Measurements from ENCODE around the gene ZNFX1. TPM values are rescaled to one million over a fixed set of nuclear protein-coding genes. Genes with fewer than 3 reads are reported as not detected.

ZNFX1 gene
- total and polyA plus RNA-seq, 9 of the 15 experiments (the other 6 are each of a cell fraction or from before 2014, with no cell fraction given), result 3.8 to 13.8 (median 10.3) TPM

- TF ChIP-seq U2AF1 (optimal IDR thresholded peaks at IDR 0.05; ENCODE audit: low read depth, low read length) (no peak), CREB1 (IDR thresholded peaks at IDR 0.05) (no peak), CREB1 (CRISPR knock-in tag; IDR thresholded peaks at IDR 0.05) (no peak)
Observed at GRCh38 chr20:49210101-49210756, 67.6 kb downstream of the ZNFX1 start (continued).

- intact Hi-C loops (cut with micrococcal nuclease) (no loop called here), in situ Hi-C loops (cut with MboI) (no loop called here)
- Histone ChIP-seq H3K4me3 (no peak overlapping the region), H3K9ac (ENCODE audit: insufficient read depth in 1 of 2, low read depth in 2 of 2, low read length in 2 of 2) (no peak overlapping the region), H3K79me2 (ENCODE audit: control insufficient read depth, insufficient read depth, low read length) (no peaks in the 10 kb centered on the region), H3K27ac (ENCODE audit: extremely low read depth, low read depth, low read length) (no peak overlapping the region), H3K36me3 (ENCODE audit: control insufficient read depth, insufficient read depth, low read length) (no peaks in the 10 kb centered on the region), H2AFZ (ENCODE audit: low read depth, low read length) (no peak overlapping the region), H4K20me1 (replicated peaks; ENCODE audit: control insufficient read depth, insufficient read depth, low read length) (no peaks in the 10 kb centered on the region), H3K27me3 (ENCODE audit: control insufficient read depth in 2 of 2, insufficient read depth in 2 of 2, low read length in 2 of 2) (no peaks in the 10 kb centered on the region), H3K9me1 (ENCODE audit: control insufficient read depth, insufficient read depth, low read length) (no peaks in the 10 kb centered on the region), H3K9me3 (replicated peaks; ENCODE audit: control insufficient read depth, insufficient read depth, low read depth, low read length) (peaks cover 5% of the 10 kb centered on the region), H3K4me1 (replicated peaks in 1 of 2; ENCODE audit: control insufficient read depth in 2 of 2, insufficient read depth in 2 of 2, low read length in 2 of 2) (no peaks in the 10 kb centered on the region; a peak in 1 of 5 replicates), H3K4me2 (ENCODE audit: insufficient read depth, low read length) (no peak overlapping the region)
- ChIA-PET CTCF (ENCODE audit: low intra/inter-chr PET ratio) (no interaction called here), POLR2A (no interaction called here)
- no peak for FAIRE-seq
- ATAC-seq, result peak; percentile 85
- TF ChIP-seq ZNF41 (CRISPR knock-in tag; conservative IDR thresholded peaks at IDR 0.05), result no peak
- no peak for TF ChIP-seq MLLT1 (IDR thresholded peaks at IDR 0.05)
- no peak for TF ChIP-seq CAMTA2 (CRISPR knock-in tag; conservative IDR thresholded peaks at IDR 0.05)
- no peak for TF ChIP-seq KDM2B (CRISPR knock-in tag; IDR thresholded peaks at IDR 0.05)
- TF ChIP-seq RNF2 (IDR thresholded peaks at IDR 0.05), result no peak
- TF ChIP-seq SP2 (IDR thresholded peaks at IDR 0.05; ENCODE audit: extremely low read depth, low read depth, low read length, poor library complexity, severe bottlenecking), result peak; percentile 27
- peak; percentile 37 to 38 (median 38); a peak in 4 of 6 replicates for TF ChIP-seq CTCF (IDR thresholded peaks at IDR 0.05 in 2 of 3, conservative IDR thresholded peaks at IDR 0.05 in 1 of 3; ENCODE audit: insufficient read depth in 2 of 3, low read depth in 1 of 3, low read length in 3 of 3)
- TF ChIP-seq ZNF431 (CRISPR knock-in tag; IDR thresholded peaks at IDR 0.05), result no peak
- TF ChIP-seq RAD21 (CRISPR knock-in tag; conservative IDR thresholded peaks at IDR 0.05 in 1 of 2, IDR thresholded peaks at IDR 0.05 in 1 of 2), result peak in 1 of 2 experiments; percentile 10; a peak in 1 of 4 replicates
- no peak for TF ChIP-seq NCOA4 (IDR thresholded peaks at IDR 0.05; ENCODE audit: partially characterized antibody)
- no peak for TF ChIP-seq ZBTB7A (IDR thresholded peaks at IDR 0.05; ENCODE audit: borderline replicate concordance, control insufficient read depth, low read depth, low read length)
- peak in 2 of 4 experiments; percentile 23 to 33 for DNase-seq (ENCODE audit: extremely low read depth in 1 of 4, low spot score in 3 of 4)
- no TSS peak for BruUV-seq (replicated peaks)
- 66% methylated on average over 6 of the region's 6 CpGs for WGBS (ENCODE audit: insufficient coverage, low coverage, missing lambda C conversion rate)
Observed at GRCh38 chr20:49207076-49207475, 70.8 kb downstream of the ZNFX1 start.
